GM19324 (cell line): ENCODE results near the gene ZFAND6.

Experiments used
- ATAC-seq: cut with Tn5 transposase; IDR thresholded peaks from one replicate; pipeline ENCODE4 v1.9.1; 2021; ENCODE audit warnings: mild to moderate bottlenecking, moderate library complexity; ENCODE audit not compliant: unreplicated experiment, low FRiP score

Gene ZFAND6

DNA sequence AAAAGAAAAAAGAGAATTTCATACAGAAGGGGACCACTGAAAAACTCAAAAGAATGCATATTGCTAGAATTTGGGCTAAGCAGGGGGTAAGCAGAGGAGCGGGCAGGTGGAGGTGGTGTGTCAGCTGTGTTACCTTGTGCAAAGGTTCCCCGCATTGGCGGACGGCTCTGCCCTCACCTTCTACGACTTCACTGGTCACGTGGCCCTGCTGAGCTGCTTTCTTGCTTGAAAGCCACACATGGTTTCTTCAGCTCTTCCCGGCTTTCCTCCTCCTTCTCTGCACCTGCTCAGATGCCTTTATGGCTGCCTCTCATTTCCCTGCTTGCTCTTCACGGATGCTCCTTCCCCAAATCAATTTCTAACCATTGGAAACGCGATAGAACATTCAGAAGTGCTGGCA, 123.8 kb downstream of the ZFAND6 start:
- no peak for ATAC-seq

DNA sequence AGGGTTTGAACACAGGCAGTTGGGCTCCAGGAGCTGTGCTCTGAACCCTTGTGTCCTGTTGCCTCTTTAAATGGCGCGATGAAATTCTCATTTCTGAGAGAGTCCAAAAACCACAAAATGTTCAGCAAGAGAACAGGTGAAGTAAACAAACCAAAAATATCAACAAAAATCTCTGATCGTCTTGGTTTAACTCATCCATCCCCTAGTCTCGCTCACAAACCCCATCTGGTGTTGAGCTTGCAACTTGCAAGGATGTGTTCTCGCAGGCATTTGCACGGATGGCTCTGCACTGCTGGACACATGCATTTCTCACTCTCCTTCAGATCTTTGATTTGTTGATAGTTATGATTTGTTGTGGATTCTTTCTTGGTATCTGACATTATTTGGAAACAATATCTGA, 124.4 kb downstream of the ZFAND6 start:
- no peak for ATAC-seq

DNA sequence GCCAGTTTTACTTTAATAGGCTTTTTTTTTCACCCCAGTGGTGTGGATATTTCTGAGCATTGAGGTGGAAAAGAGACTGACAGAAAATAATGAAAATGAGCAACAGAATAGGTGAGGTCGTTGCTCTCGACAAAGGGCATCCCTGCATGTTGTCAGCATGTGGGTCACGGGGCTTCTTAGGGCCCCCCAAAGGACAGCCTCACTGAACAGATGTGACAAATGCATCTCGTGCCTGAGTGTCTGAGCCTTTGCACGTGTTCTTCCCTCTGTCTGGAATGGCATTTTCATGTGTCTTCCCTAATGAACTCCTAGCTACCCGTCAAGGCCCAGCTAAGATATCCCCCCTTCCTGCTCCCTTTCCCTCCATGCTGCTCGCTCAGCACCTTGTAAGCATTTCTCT, 125.1 kb downstream of the ZFAND6 start:
- no peak for ATAC-seq

DNA sequence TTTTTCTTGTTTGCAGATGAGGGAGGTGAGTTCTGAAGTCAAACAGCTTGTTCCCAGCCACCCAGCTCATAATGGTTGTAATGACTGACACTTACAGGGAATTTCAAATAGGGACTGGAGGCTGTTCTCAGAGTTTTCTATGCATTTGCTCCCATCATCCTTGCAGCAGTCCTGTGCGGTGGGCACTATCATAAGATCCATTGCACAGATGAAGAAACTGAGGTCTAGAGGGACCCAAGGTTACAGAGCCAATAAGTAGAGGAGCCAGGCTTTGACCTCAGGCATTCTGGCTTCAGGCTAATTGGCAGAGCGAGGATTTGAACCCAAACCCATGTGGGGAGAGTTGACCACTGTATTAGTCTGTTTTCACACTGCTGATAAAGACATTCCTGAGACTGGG, 125.7 kb downstream of the ZFAND6 start:
- ATAC-seq, result no peak

DNA sequence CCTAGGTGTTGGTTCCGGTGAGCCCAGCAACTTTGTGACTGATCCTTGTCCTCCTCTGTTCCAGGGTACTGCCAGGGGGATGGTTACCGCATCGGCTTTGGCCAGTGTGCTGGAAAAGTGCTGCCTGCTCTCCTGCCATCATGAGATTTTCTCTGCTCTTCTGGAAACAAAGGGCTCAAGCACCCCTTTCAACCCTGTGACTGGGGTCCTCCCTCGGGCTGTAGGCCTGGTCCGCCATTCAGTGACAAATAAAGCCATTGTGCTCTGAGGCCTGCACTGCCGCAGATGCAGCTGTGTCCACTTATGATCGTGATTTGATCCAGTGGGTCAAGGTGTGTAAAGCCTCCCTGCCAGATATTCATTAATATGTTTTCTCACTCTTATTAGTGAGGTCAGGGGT, 126.6 kb downstream of the ZFAND6 start:
- no peak for ATAC-seq

DNA sequence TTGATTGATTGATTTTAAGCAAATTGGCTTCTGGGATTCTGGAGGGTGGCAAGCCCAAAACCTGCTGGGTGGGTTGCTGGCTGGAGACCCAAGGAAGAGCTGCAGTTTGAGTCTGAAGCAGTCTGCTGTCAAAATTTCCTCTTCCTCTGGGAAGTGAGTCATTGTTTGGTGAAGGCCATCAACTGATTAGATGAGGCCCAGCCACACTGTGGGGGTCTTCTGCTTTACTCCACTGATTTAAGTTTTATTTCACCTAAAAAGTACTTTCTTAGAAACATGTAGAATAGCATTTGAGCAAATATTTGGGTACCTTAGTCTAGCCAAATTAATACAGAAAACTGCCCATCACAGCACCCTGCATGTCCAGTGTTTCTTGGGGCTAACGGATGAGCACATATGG, 127.1 kb downstream of the ZFAND6 start:
- no peak for ATAC-seq
